KOPT-K1 (cell line): ENCODE data around the gene PPP1R3D.

Experiments used
- H3K27ac ChIP-seq: fragments of 200-600 bp; sonication (generic); 2 replicates; pipeline ENCODE4 v1.5.1; 2016; ENCODE audit warnings: antibody characterized with exemption, mild to moderate bottlenecking, low read depth, low read length; ENCODE audit not compliant: poor library complexity, severe bottlenecking
- H3K36me3 ChIP-seq: fragments of 200-600 bp; sonication (generic); 2 replicates; pipeline ENCODE4 v1.5.1; 2017; ENCODE audit warnings: antibody characterized with exemption, mild to moderate bottlenecking, low read length, moderate library complexity; ENCODE audit not compliant: insufficient read depth
- H3K9me3 ChIP-seq: fragments of 200-600 bp; sonication (generic); 2 replicates; pipeline ENCODE4 v1.5.1; 2017; ENCODE audit warnings: antibody characterized with exemption, low read length, mild to moderate bottlenecking; ENCODE audit not compliant: insufficient read depth, poor library complexity, severe bottlenecking

Gene PPP1R3D, protein sequence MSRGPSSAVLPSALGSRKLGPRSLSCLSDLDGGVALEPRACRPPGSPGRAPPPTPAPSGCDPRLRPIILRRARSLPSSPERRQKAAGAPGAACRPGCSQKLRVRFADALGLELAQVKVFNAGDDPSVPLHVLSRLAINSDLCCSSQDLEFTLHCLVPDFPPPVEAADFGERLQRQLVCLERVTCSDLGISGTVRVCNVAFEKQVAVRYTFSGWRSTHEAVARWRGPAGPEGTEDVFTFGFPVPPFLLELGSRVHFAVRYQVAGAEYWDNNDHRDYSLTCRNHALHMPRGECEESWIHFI

DNA sequence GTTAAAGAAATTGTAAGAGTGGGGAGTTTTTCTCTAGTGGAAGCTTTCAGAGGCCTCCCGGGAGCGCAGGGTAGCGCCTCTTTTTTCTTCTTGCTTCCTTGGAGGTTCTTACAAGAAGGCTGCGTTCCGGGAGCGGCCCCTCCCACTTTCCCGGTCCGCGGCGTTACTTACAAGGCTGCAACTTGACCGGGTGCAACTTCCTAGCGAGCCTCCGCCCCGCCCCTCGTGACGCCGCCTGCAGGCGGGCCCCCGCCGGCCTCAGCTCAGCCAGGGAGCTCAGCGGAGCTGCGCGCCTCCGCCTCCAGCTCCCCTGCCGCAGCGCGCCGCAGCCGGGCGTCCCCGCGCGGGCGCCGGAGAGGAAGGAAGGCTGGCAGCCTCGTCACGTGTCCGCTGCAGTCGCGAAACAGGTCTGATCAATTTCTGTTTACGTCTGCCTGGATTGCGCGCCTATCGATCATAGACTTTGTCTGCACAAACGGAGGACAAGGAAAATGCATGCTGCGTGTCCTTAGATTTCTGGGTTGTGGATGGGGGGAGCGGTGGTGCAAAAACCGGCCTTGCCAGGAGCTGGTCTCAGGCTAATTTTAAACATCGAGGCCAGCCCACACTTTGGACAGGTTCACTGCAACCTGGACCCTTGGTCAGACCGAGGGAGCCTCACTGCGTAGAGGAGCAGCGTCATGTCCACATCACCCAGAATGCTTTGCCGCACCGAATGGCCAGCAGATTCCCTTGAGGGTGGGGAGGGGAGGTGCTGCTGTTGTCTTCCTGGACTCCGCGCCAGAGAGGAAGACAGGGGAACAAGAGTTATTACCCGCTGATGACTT, at the start of gene PPP1R3D, which contains the start of gene FAM217B:
Gene PPP1R3D, minus strand, starts transcription at position 177 of the 827 bp plus-strand sequence. CDS start 374 bp downstream, outside the sequence.
Gene FAM217B, plus strand, starts transcription at position 261 of the 827 bp plus-strand sequence. CDS start 3,555 bp downstream, outside the sequence.
- H3K27ac ChIP-seq: peak within 1 kb of the TSS; percentile 78
- H3K9me3 ChIP-seq: no peaks in the 10 kb centered on the region
- H3K36me3 ChIP-seq: peaks cover 49% of the 10 kb centered on the region

DNA sequence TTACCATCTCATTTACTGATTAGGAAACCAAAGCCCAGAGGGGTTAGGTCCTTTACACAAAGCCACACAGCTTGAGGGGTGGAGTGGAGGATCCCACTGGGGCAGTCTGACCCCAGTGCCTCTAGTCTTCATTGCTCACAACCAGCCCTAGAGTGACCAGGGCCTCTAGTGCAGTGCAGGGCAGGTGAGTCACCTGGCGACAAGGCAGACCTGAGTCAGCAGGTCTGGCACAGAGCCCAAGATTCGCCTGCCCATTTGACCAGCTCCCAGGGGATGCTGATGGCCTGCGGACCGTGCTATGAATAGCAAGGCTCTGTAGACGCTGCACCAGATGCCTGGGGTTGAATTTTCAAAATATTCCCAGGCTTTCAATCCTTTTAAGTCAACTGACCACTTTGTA, 48.0 kb upstream of the PPP1R3D start:
- Histone ChIP-seq H3K36me3 (no peaks in the 10 kb centered on the region), H3K27ac (no peak overlapping the region)

DNA sequence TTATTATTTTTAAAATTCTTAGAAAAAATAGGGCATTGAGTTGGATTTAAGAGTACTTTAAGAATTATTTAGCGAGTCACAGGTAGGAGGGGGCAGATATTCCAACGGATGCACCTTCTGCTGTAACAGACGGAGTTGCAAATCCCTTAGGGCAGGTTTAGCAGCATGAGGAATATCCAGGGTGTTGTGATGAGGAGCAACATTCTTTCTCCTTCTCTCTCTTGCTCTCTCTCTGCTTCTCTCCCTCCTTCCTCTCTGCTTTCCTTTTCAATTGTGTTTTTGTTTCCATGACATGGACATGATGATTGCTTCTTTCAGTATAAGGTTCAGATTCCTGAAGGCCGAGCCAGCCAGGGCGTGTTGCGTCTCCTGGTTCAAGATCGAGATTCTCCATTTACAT, 47.0 kb upstream of the PPP1R3D start:
- Histone ChIP-seq H3K36me3 (no peaks in the 10 kb centered on the region), H3K27ac (no peak overlapping the region)

More for the DNA sequence above, 48.0 kb upstream of the PPP1R3D start:
- H3K9me3 ChIP-seq: no peaks in the 10 kb centered on the region

DNA sequence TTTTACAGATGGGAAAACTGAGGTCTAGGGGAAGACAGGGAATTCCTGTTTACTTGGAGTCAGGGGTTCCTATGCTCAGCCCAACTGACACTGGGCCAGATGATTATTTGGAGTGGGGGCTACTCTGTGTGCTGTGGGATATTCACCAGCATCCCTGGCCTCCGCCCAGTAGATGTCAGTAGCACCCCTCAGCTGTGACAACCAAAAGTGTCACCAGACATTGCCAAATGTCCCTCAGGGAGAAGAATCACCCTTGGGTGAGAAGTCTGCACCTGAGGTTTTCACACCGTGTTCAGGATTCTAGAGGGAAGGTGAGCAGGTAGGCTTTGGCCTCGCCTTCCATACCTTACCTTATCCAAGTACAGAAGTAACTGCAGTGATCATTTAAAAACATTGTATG, 45.8 kb upstream of the PPP1R3D start:
- Histone ChIP-seq H3K9me3 (no peaks in the 10 kb centered on the region), H3K36me3 (no peaks in the 10 kb centered on the region), H3K27ac (no peak overlapping the region)

More for the DNA sequence above, 47.0 kb upstream of the PPP1R3D start:
- H3K9me3 ChIP-seq: no peaks in the 10 kb centered on the region

DNA sequence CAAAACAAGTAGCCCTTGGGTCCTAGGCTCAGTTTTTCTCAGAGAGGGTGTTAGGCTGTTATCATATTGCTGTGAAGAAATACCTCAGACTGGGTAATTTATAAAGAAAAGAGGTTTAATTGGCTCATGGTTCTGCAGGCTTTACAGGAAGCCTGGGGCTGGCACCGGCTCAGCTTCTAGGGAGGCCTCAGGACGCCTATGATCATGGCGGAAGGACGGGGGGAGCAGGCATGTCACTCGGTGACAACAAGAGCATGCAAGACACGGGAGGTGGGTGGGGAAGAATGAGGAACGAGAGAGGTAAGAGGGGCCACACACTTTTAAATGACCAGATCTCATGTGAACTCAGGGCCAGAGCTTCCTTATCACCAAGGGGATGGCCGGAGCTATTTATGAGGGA, 45.1 kb upstream of the PPP1R3D start:
- Histone ChIP-seq H3K27ac (no peak overlapping the region), H3K36me3 (no peaks in the 10 kb centered on the region)

DNA sequence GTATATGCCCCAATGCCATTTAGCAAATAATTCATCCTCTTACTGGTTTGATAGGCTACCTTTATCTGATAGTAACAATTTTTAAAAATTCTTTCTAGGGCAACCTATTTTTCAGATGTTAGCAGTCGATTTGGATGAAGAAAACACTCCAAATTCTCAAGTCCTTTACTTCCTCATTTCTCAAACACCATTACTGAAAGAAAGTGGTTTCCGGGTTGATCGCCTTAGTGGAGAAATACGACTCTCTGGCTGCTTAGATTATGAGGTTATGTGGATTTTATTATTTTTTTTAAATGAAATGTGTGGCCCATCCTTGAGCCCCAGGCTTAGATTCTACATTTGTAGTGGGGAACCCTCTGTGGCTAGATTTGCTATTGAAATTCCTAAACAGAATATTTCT, 44.4 kb upstream of the PPP1R3D start:
- Histone ChIP-seq H3K27ac (no peak overlapping the region), H3K9me3 (no peaks in the 10 kb centered on the region), H3K36me3 (no peaks in the 10 kb centered on the region)

More for the DNA sequence above, 45.1 kb upstream of the PPP1R3D start:
- H3K9me3 ChIP-seq: no peaks in the 10 kb centered on the region

DNA sequence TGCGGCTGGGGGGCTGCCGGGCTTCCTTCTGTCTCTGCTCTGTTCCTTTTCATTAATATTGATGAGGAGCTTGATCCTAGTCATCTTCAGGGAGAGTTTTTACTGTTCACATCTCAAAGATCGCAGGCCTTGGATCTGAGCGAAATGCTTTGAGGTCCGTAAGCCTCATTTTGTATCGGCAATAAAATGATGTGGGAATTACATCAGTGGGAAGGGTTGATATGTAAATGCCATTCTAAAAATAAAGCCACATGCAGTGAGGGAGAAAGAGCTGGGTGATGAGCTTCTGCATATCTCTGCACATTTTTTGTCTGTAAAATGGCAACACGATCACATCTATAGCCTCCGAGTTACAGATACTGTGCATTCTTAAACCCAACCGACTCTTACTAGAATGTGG, 43.0 kb upstream of the PPP1R3D start:
- H3K27ac ChIP-seq: no peak overlapping the region
- no peaks in the 10 kb centered on the region for H3K36me3 ChIP-seq
- H3K9me3 ChIP-seq: no peaks in the 10 kb centered on the region

DNA sequence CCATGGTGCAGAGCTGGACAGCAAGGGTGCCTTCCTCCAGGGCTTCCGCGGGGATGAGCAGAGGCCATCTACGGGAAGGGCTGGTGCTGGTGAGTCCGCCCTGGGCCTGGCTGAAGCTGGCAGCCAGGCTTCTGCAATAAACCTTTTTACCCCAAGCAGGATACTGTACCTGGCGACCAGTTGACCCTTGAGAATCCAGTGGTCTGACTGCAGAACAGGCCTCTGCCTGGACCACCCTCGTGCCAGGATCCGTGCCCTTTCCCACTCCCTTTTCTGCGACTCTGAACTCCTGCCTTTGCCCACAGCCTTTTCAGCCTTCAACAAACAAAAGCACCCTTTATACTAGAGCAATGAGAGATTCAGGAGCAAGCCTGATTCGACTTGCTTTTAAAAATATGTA, 37.0 kb upstream of the PPP1R3D start:
- Histone ChIP-seq H3K27ac (no peak overlapping the region), H3K36me3 (no peaks in the 10 kb centered on the region), H3K9me3 (no peaks in the 10 kb centered on the region)

DNA sequence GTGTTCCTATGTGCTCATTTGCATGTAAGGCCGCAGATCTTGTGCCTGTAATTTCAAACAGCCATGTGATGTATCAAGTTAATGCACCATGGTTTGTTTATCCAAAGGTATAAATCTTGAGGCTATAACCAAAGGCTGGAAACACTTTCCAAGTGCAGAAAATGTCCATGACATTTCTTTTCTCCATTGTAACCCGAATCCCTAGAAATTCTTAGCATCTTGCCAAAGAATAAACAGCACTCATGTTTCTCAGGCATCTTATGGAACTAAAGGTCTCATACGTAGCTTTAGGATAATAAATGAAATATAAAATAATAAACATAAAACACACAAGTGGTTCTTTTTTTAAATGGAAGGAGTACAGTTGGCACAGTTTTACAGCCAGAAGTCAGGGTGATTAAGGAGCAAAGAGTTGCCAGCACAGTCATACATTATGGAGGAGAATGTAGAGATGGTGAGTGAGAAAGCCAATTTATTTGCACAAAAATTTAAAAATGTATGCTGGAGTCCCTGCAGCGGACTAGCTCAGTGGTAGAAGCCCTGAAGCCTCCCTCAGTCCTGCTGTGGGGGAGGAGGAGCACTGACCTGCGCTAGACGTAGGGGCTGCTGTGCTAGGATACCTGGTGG, 36.2 kb upstream of the PPP1R3D start:
- Histone ChIP-seq H3K27ac (no peak overlapping the region), H3K9me3 (no peaks in the 10 kb centered on the region)

DNA sequence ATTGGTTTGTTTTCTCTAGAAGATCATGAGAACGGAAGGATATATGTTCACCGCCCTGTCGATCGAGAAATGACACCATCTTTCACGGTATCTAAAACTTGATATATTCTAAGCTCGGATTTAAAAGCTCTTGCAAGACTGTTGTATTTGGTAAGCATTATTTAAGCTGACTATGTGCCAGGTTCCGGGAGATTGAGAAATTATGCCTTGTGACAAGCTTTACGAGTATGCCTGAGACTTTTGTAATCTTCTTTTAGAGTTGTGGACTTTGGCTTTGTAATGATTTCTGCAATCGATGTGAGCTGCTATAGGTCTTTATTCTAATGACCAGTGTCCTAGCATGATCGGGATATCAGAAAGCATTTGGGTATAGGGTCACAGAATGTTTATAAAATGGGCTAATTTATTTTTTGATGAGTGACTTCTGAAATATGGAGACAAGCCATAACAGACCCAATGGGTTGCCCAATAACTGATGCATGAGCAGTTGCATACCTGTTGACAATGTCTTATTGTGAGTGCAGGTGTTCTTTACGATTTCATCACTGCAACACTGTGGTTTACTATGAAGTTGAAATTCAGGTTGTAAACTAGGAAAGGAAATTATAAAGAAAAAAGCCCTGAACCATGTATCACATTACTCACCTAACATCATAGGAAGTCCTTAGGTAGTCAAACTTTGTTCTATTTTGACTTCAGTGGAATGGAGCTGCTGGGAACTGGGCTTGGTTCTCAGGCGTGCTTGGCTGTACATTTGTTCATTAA, 32.1 kb upstream of the PPP1R3D start:
- Histone ChIP-seq H3K27ac (no peak overlapping the region), H3K9me3 (no peaks in the 10 kb centered on the region), H3K36me3 (no peaks in the 10 kb centered on the region)

More for the DNA sequence above, 36.2 kb upstream of the PPP1R3D start:
- no peaks in the 10 kb centered on the region for H3K36me3 ChIP-seq

DNA sequence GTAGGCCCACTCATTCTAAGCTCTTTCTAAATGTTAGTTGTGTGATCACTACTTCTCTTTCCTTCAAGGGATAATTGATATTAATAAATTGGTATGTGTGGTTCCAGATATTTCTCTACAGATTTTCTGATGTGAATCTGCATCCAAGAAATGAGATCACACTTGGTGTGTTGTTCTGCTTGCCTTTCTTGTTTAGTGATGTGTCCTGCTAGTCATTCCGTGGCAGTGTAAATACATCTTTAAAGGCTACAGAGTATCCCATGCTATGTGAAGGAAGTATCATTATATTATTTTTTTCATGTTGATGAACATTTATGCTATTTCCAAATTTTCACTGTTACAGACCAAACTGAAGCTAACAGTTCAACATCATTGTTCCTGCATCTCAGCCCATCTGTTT, 31.3 kb upstream of the PPP1R3D start:
- Histone ChIP-seq H3K9me3 (no peaks in the 10 kb centered on the region), H3K27ac (no peak overlapping the region), H3K36me3 (no peaks in the 10 kb centered on the region)

DNA sequence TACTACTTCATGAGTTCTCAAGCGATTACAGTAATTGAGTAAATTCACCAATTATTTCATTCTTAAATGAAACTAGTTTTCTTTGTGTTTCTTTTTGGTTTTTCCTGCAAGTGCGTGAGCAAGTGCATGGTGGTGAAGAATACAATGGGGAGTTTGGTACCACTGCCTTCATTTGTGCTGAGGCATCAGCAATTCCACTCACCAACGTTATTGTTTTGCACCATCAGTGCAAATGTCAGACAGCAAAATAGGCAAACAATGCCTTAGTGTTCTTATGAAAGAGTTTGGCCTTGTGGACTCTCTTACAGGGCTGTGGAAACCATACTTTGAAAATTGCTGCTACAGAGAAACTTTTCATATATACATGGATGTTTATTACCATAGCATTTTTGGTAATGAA, 26.3 kb upstream of the PPP1R3D start:
- H3K36me3 ChIP-seq: no peaks in the 10 kb centered on the region
- no peak overlapping the region for H3K27ac ChIP-seq
- H3K9me3 ChIP-seq: no peaks in the 10 kb centered on the region

DNA sequence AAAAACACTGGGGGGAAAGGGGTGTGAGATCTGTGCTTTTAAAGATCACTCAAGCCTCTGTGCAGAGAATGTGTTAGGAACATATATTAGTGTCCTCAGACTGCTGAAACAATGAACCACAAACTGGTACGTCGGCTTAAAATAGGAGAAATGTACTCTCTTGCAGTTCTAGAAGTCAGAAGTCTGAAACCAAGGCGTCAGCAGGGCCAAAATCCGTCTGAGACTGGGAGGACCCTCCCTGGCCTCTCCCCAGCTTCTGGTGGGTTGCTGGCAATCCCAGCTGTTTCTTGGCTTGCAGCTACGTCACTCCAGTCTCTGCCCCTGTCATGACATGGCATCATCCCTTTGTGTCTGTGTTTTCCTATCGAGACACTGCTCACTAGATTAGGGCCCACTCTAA, 22.1 kb upstream of the PPP1R3D start:
- no peak overlapping the region for H3K27ac ChIP-seq
- H3K9me3 ChIP-seq: no peaks in the 10 kb centered on the region
- no peaks in the 10 kb centered on the region for H3K36me3 ChIP-seq

DNA sequence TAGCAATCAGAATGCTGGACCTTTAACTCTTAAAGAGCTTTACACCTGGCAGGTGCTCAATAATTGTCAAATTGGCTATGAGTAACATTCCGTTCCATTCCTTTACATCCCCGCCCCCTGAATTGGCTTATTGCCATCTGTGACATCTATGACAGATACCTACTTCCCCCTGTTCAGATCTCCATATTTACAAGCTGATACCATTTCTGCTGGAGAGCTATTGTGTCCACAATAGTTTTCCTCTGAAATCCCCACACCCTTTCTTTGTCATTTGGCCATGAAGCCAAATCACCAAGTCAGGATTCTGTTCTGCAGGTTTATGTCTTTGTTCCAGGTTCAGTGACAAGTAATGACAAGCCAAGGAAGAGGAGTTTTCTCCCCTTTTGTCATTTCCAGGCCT, 21.3 kb upstream of the PPP1R3D start:
- Histone ChIP-seq H3K27ac (no peak overlapping the region), H3K36me3 (no peaks in the 10 kb centered on the region), H3K9me3 (no peaks in the 10 kb centered on the region)
